HEK293 (cell line): Measurements from ENCODE around the gene FILIP1L.

Experiments used
- KLF8 ChIP-seq: fragments of 450-650 bp; formaldehyde crosslinking; IDR thresholded peaks from 2 replicates; pipeline ENCODE4 v1.5.1; 2016; ENCODE audit warnings: missing biosample characterization, missing genetic modification characterization
- MYNN ChIP-seq: fragments of 450-650 bp; formaldehyde crosslinking; IDR thresholded peaks from 2 replicates; pipeline ENCODE4 v1.5.1; 2016; ENCODE audit warnings: missing biosample characterization, missing genetic modification characterization, borderline replicate concordance
- OVOL3 ChIP-seq: fragments of 450-650 bp; formaldehyde crosslinking; IDR thresholded peaks from 2 replicates; pipeline ENCODE4 v1.5.1; 2016; ENCODE audit warnings: missing biosample characterization, missing genetic modification characterization
- YY1 ChIP-seq: fragments of 450-650 bp; formaldehyde crosslinking; IDR thresholded peaks from 2 replicates; pipeline ENCODE4 v1.5.1; 2018; ENCODE audit warnings: missing biosample characterization, missing genetic modification characterization
- ZNF274 ChIP-seq, 2 experiments: fragments of 200-500 bp in 1 of 2; fragments of 450-650 bp in 1 of 2; sonication (Bioruptor generic) in 1 of 2; formaldehyde crosslinking in 1 of 2; IDR thresholded peaks; 2 replicates each; pipeline versions ENCODE4 v1.5.1 to v1.6.1; 2014 to 2016; ENCODE audit warnings: borderline replicate concordance in 1 of 2, inconsistent platforms in 1 of 2, low read length in 1 of 2, missing biosample characterization in 1 of 2, missing genetic modification characterization in 1 of 2
- ZNF501 ChIP-seq: fragments of 450-650 bp; formaldehyde crosslinking; IDR thresholded peaks from 2 replicates; pipeline ENCODE4 v1.5.1; 2016; ENCODE audit warnings: missing biosample characterization, missing genetic modification characterization
- ZNF529 ChIP-seq: fragments of 450-650 bp; formaldehyde crosslinking; IDR thresholded peaks from 2 replicates; pipeline ENCODE4 v1.5.1; 2017; ENCODE audit warnings: missing genetic modification characterization, missing biosample characterization; ENCODE audit not compliant: insufficient replicate concordance
- ZNF530 ChIP-seq: fragments of 450-650 bp; formaldehyde crosslinking; IDR thresholded peaks from 2 replicates; pipeline ENCODE4 v1.5.1; 2016; ENCODE audit warnings: low read depth, missing biosample characterization, missing genetic modification characterization
- TF ChIP-seq, protein P1 (sequence below): fragments of 450-650 bp; formaldehyde crosslinking; IDR thresholded peaks from 2 replicates; pipeline ENCODE4 v1.5.1; 2016; ENCODE audit warnings: missing biosample characterization, missing genetic modification characterization

DNA sequence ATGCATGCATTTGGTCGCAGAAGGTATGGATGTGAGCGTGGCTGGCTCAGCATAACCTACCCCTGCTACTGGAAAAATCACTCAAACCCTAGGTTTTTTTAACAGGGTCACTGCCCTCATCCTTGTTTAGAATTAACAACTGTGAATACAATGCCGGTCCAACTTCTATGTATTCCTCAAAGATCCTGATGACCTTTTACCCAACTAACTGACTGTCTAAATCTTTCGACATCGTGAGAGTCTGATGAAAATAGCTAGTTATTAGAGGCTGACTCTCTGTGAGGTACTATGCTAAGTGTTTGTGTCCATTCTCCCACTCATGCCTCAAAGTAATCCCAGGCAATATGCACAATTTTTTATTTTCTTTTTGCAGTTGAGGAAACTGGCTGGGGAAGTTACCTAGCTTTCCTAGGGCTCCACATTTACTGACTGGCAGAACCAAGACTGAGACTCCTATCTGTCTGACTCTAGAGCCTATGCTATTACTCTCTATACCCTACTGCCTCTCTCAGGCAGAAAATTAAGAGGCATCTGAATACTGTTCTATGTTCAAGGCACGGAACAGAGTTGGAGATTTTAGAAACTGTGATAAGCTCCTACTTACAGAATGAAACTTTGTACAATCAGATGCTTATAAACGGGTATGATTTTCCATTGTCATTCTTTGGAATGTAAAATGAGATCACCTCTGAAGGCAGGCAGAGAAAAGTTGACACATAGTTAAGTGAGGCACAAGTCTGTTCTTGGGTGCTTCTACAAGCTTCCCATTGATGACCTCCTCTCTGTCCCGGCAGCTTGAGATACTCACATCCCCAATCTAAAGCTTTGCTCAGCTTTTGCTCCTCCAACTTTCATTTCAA is 56.4 kb downstream of the FILIP1L start:
- TF ChIP-seq OVOL3 (tag by site-specific recombination) (no peak), ZNF274 (IDR thresholded peaks at IDR 0.05; ENCODE audit: low read length) (no peak), ZNF274 (tag by site-specific recombination; IDR thresholded peaks at IDR 0.05; ENCODE audit: borderline replicate concordance) (no peak), ZNF501 (no peak), YY1 (tag by site-specific recombination) (no peak), MYNN (tag by site-specific recombination) (no peak), ZNF530 (tag by site-specific recombination) (no peak), ZNF529 (tag by site-specific recombination) (no peak), KLF8 (tag by site-specific recombination) (no peak)
- TF ChIP-seq, protein P1, sequence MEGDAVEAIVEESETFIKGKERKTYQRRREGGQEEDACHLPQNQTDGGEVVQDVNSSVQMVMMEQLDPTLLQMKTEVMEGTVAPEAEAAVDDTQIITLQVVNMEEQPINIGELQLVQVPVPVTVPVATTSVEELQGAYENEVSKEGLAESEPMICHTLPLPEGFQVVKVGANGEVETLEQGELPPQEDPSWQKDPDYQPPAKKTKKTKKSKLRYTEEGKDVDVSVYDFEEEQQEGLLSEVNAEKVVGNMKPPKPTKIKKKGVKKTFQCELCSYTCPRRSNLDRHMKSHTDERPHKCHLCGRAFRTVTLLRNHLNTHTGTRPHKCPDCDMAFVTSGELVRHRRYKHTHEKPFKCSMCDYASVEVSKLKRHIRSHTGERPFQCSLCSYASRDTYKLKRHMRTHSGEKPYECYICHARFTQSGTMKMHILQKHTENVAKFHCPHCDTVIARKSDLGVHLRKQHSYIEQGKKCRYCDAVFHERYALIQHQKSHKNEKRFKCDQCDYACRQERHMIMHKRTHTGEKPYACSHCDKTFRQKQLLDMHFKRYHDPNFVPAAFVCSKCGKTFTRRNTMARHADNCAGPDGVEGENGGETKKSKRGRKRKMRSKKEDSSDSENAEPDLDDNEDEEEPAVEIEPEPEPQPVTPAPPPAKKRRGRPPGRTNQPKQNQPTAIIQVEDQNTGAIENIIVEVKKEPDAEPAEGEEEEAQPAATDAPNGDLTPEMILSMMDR (tag by site-specific recombination), result no peak
